AG04449 (cell line): ENCODE data around the gene MYO7A.

Experiments used
- CTCF ChIA-PET: fragments of 350-600 bp; formaldehyde crosslinking; extraction: SDS; loops from one replicate; lab custom pipeline; 2021; ENCODE audit warnings: antibody characterized with exemption; lab: Yijun Ruan, JAX
- POLR2A ChIA-PET: fragments of 400-600, 350-600 bp; formaldehyde crosslinking; extraction: SDS; loops from one replicate; lab custom pipeline; 2020; ENCODE audit warnings: antibody characterized with exemption, inconsistent platforms; lab: Yijun Ruan, JAX
- DNase-seq: peaks from one replicate; pipeline ENCODE4 v3.0.0-alpha.2; 2010; ENCODE audit warnings: low read depth, low spot score
- H3K4me3 ChIP-seq: 2 replicates; pipeline ENCODE4 v1.5.1; 2011; ENCODE audit warnings: low read depth, mild to moderate bottlenecking, control low read depth, low read length
- TF ChIP-seq, protein P1 (sequence below): IDR thresholded peaks from one replicate; pipeline ENCODE4 v1.5.1; 2011; ENCODE audit warnings: mild to moderate bottlenecking, moderate library complexity, low read length, control low read depth, inconsistent platforms; ENCODE audit not compliant: insufficient read depth; ENCODE audit errors: missing control alignments

MYO7A gene

DNA sequence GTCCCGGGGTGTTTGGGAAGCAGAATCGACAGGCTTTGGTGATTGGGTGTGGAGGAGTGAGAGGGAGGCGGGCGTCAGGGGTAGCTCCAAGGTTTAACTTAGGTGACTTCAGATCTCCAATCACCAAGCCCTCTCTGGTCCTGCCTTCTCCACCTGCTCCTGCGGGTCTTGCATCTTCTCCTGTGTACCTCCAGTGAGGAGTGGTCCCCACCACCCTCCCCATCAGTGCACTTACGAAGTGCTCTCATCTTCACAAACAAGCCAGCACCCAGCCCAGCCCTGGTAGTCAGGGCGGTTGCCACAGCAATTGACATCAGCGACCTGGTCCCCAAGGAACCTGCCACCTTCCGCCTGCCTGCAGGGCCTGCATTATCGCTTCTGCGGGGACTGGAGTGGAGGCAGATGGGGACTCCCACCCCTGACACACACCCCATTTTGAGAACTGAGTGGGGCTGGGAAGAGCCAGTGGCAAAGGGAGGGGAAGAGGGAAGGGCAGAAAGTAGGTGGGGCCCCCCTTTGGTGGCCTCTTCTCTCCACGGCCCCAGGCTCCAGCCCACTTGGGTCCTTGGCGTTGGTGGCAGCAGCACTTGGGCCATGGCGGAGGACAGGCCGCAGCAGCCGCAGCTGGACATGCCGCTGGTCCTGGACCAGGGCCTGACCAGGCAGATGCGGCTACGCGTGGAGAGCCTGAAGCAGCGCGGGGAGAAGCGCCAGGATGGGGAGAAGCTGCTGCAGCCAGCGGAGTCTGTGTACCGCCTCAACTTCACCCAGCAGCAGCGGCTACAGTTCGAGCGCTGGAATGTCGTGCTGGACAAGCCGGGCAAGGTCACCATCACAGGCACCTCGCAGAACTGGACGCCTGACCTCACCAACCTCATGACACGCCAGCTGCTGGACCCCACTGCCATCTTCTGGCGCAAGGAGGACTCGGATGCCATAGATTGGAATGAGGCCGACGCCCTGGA, 25.5 kb upstream of the MYO7A start, which contains the start of gene OMP:
Gene OMP (plus strand): TSS at position 595 of the 965 bp plus-strand sequence. CDS start 0 bp downstream, at position 595.
- no peak for DNase-seq
- CTCF ChIA-PET = interaction anchor here (0.7 to 17.5 kb wide), 10 partner anchors 8 to 183 kb away, joined by 3 to 273 read pairs (median 4); partner anchors contain the start of gene CAPN5

DNA sequence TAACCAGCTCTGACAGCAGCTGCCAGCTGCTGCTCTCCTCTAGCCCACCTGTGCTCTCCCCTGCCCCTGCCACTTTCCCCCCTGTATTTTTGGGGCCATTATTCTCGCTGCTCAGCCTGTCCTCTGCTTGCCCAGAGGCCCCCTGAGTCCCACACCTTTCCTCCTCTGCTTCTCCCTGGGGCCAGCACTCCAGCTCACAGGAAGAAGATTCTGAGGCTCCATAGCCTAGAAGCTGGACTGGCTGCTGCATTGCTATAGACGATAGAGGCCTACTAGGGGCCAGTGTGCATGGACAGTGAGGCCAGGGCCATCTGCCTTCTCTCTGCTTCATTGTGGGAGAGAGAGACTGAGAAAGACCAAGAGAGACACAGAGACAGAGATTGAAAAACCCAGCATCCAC, 24.7 kb upstream of the MYO7A start:
- ChIA-PET CTCF (interaction anchor here (1.7 to 17.5 kb wide), 4 partner anchors 8 to 55 kb away, joined by 5 to 273 read pairs (median 10); no protein-coding TSS in a partner anchor), POLR2A (interaction anchor here (0.6 kb wide), 1 partner anchor 79 kb away, joined by 3 read pairs; no protein-coding TSS in a partner anchor)
- DNase-seq = no peak
- no peak overlapping the region for H3K4me3 ChIP-seq
- TF ChIP-seq, protein P1, sequence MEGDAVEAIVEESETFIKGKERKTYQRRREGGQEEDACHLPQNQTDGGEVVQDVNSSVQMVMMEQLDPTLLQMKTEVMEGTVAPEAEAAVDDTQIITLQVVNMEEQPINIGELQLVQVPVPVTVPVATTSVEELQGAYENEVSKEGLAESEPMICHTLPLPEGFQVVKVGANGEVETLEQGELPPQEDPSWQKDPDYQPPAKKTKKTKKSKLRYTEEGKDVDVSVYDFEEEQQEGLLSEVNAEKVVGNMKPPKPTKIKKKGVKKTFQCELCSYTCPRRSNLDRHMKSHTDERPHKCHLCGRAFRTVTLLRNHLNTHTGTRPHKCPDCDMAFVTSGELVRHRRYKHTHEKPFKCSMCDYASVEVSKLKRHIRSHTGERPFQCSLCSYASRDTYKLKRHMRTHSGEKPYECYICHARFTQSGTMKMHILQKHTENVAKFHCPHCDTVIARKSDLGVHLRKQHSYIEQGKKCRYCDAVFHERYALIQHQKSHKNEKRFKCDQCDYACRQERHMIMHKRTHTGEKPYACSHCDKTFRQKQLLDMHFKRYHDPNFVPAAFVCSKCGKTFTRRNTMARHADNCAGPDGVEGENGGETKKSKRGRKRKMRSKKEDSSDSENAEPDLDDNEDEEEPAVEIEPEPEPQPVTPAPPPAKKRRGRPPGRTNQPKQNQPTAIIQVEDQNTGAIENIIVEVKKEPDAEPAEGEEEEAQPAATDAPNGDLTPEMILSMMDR = no peak

More for the DNA sequence above, 25.5 kb upstream of the MYO7A start, which contains the start of gene OMP:
- TF ChIP-seq, protein P1 = no peak
- no peak within 1 kb of the TSS for H3K4me3 ChIP-seq
- POLR2A ChIA-PET = interaction anchor here (0.6 kb wide), 1 partner anchor 79 kb away, joined by 3 read pairs; no protein-coding TSS in a partner anchor

DNA sequence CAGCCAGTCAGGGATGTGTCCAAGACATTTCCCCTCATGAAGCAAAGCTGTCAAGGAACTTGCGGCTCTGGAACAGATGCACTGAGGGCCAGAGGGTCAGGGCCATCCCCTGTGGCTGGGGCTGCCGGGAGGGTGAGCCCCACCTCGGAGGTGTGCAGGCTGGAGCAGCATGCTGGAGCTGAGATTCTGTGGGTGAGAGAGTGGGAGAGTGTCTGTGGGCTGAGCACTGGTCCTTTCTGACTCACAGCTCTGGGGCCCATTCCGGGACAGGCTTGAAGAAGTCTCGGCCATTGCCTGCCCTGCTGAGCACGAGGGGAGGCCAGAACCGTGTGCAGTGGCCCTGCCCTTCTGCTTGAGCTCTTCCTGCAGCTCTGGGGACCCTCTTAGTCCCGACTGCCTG, 23.3 kb upstream of the MYO7A start:
- TF ChIP-seq, protein P1 = no peak
- ChIA-PET CTCF (interaction anchor here (0.7 to 17.5 kb wide), 12 partner anchors 9 to 370 kb away, joined by 3 to 273 read pairs (median 5); no protein-coding TSS in a partner anchor), POLR2A (interaction anchor here (0.9 kb wide), 1 partner anchor 38 kb away, joined by 3 read pairs; the partner anchor contains the start of gene CAPN5)
- no peak for DNase-seq
- no peak overlapping the region for H3K4me3 ChIP-seq

DNA sequence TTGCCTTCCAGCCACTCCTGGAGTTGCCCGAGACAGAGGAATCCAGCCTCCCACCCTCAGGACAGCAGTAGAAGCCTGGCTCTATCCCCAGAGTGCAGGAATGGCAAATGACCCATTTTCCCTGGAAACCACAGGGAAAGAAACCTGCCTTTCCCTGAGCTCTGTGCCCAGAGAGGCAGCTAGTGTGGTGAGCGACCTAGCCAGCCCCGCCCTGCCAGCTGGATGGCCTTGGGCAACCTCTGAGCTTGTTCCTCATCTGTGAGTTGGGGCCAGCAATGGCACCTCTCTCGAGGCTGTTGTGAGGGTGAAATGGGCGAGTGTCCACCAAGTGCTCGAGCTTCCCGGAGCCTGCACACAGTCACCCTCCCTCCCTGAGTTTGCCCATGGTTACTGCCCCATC, 21.7 kb upstream of the MYO7A start:
- ChIA-PET POLR2A (interaction anchor here (0.6 kb wide), 1 partner anchor 85 kb away, joined by 3 read pairs; no protein-coding TSS in a partner anchor), CTCF (interaction anchor here (0.8 to 17.5 kb wide), 9 partner anchors 8 to 442 kb away, joined by 3 to 273 read pairs (median 10); partner anchors contain the start of gene MYO7A)
- DNase-seq = no peak
- no peak overlapping the region for H3K4me3 ChIP-seq
- TF ChIP-seq, protein P1 = no peak

DNA sequence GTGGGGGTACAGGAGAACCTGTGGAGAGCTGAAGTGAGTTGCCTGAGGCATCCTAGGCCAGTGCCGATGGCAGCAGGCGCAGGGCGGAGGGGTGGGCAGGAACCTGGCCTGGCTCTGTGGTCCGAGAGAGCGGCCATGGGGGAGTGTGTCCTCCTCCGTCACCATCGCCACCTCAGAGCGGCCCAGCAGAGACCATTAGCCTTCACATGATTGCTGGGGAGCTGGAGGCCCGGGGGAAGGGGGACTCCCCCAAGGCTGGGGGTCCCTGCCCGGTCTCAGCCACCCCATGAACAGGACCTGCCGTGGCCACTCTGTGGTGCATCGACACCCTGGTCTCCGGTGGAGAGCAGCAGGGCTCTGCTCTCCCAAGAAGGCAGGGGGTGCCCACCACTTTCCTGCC, 21.3 kb upstream of the MYO7A start:
- TF ChIP-seq, protein P1 = no peak
- CTCF ChIA-PET = interaction anchor here (0.8 to 17.5 kb wide), 9 partner anchors 15 to 442 kb away, joined by 3 to 273 read pairs (median 8); partner anchors contain the start of genes CAPN5 and MYO7A
- POLR2A ChIA-PET = interaction anchor here (0.6 kb wide), 1 partner anchor 85 kb away, joined by 3 read pairs; no protein-coding TSS in a partner anchor
- H3K4me3 ChIP-seq = no peak overlapping the region
- DNase-seq = no peak
